Caco-2 (cell line): ENCODE data around the gene HDHD2. TPM values are rescaled to one million over a fixed set of nuclear protein-coding genes. Genes with fewer than 3 reads are reported as not detected.

ENCODE experiments used
- BruUV-seq: library from RNA; stranded (reverse); fragments of 400-500 nt; replicated peaks from 2 replicates; lab custom pipeline; 2021; lab: Mats Ljungman, UMichigan
- CTCF ChIA-PET: fragments of 300-600 bp; sonication (Branson Sonifier 250); formaldehyde crosslinking; loops from one replicate; lab custom pipeline; 2022; ENCODE audit warnings: antibody characterized with exemption; lab: Charles Lee
- POLR2A ChIA-PET: fragments of 300-600 bp; sonication (Branson Sonifier 250); formaldehyde crosslinking; loops from one replicate; lab custom pipeline; 2022; ENCODE audit warnings: antibody characterized with exemption; lab: Charles Lee
- DNase-seq, 2 experiments: peaks; one replicate each; pipeline versions ENCODE4 v3.0.0 to v3.0.0-alpha.2; 2020 to 2022
- H3K27me3 ChIP-seq: replicated peaks from 2 replicates; pipeline ENCODE4 v1.6.0; 2011; ENCODE audit warnings: low read length; ENCODE audit not compliant: control insufficient read depth, insufficient read depth
- H3K36me3 ChIP-seq: 2 replicates; pipeline ENCODE4 v1.5.1; 2011; ENCODE audit warnings: low read length; ENCODE audit not compliant: control insufficient read depth, insufficient read depth
- H3K4me1 ChIP-seq: fragments of 250-450 bp; sonication (Bioruptor Pico); 2 replicates; pipeline ENCODE4 v1.5.1; 2020; ENCODE audit warnings: mild to moderate bottlenecking
- H3K4me3 ChIP-seq: 2 replicates; pipeline ENCODE4 v1.5.1; 2011; ENCODE audit warnings: low read depth, mild to moderate bottlenecking, control low read depth, low read length
- H3K9me3 ChIP-seq: fragments of 250-450 bp; sonication (Bioruptor Pico); 2 replicates; pipeline ENCODE4 v1.5.1; 2020; ENCODE audit warnings: mild to moderate bottlenecking, moderate library complexity
- H3K27ac Mint-ChIP-seq: one replicate; pipeline ENCODE4 v1.8.0; 2022; ENCODE audit warnings: mixed read lengths; ENCODE audit not compliant: unreplicated experiment
- H3K27me3 Mint-ChIP-seq: one replicate; pipeline ENCODE4 v1.8.0; 2022; ENCODE audit warnings: mixed read lengths; ENCODE audit not compliant: insufficient read depth, unreplicated experiment
- H3K36me3 Mint-ChIP-seq: one replicate; pipeline ENCODE4 v1.8.0; 2022; ENCODE audit warnings: mild to moderate bottlenecking, mixed read lengths; ENCODE audit not compliant: insufficient read depth, unreplicated experiment
- H3K4me1 Mint-ChIP-seq: one replicate; pipeline ENCODE4 v1.8.0; 2022; ENCODE audit warnings: low read depth, mixed read lengths; ENCODE audit not compliant: unreplicated experiment
- H3K4me3 Mint-ChIP-seq: one replicate; pipeline ENCODE4 v1.8.0; 2022; ENCODE audit warnings: mild to moderate bottlenecking, moderate library complexity, mixed read lengths; ENCODE audit not compliant: unreplicated experiment
- H3K9me3 Mint-ChIP-seq: one replicate; pipeline ENCODE4 v1.8.0; 2022; ENCODE audit warnings: mixed read lengths; ENCODE audit not compliant: unreplicated experiment
- intact Hi-C: fragments of 100-400 bp; cut with micrococcal nuclease; formaldehyde crosslinking; loops from one replicate; pipeline ENCODE4 v1.10.0; 2022; ENCODE audit not compliant: unreplicated experiment
- total RNA-seq: library from RNA; stranded (reverse); gene quantifications from 2 replicates; pipeline ENCODE4 v1.2.3, GENCODE V29; 2022
- TF ChIP-seq, protein P1 (sequence below), 2 experiments: fragments of 200-600 bp in 1 of 2; IDR thresholded peaks; 1 replicate in 1 of 2; 2 replicates in 1 of 2; pipeline versions ENCODE4 v1.5.1 to v1.8.0; 2011 to 2022; ENCODE audit warnings: antibody characterized with exemption in 1 of 2, control low read depth in 1 of 2, inconsistent platforms in 1 of 2, low read depth in 1 of 2, low read length in 1 of 2, mild to moderate bottlenecking in 1 of 2, moderate library complexity in 1 of 2; ENCODE audit not compliant: insufficient read depth in 1 of 2, severe bottlenecking in 1 of 2, unreplicated experiment in 1 of 2

Gene HDHD2
- total RNA-seq, 1 experiment from 2014 or later: 14.7 TPM

DNA sequence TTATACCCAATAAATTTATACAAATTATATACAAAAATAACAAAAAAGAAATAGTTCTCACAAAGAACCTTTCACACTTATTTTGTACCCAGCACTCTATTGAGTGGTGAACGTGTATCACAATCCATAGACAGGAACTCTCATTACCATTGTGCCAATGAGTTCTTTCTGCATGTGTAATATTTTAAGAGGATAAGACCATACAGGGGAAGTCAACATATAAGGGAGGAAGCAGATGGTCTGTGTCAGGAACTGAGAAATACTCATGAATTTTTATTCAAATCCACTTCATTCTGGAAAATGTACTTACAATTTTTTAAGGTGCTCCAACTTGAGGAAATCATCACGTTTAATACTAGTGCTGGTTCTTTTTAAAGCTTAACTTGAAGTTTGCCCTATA is 87.8 kb downstream of the HDHD2 start:
- H3K4me1 Mint-ChIP-seq: no peaks in the 10 kb centered on the region
- peaks cover 5% of the 10 kb centered on the region for H3K27me3 Mint-ChIP-seq
- intact Hi-C loops: no loop called here
- H3K4me3 Mint-ChIP-seq: no peak overlapping the region
- ChIA-PET CTCF (no interaction called here), POLR2A (no interaction called here)
- H3K9me3 ChIP-seq: no peaks in the 10 kb centered on the region
- H3K27ac Mint-ChIP-seq: no peak overlapping the region
- TF ChIP-seq, protein P1, sequence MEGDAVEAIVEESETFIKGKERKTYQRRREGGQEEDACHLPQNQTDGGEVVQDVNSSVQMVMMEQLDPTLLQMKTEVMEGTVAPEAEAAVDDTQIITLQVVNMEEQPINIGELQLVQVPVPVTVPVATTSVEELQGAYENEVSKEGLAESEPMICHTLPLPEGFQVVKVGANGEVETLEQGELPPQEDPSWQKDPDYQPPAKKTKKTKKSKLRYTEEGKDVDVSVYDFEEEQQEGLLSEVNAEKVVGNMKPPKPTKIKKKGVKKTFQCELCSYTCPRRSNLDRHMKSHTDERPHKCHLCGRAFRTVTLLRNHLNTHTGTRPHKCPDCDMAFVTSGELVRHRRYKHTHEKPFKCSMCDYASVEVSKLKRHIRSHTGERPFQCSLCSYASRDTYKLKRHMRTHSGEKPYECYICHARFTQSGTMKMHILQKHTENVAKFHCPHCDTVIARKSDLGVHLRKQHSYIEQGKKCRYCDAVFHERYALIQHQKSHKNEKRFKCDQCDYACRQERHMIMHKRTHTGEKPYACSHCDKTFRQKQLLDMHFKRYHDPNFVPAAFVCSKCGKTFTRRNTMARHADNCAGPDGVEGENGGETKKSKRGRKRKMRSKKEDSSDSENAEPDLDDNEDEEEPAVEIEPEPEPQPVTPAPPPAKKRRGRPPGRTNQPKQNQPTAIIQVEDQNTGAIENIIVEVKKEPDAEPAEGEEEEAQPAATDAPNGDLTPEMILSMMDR (IDR thresholded peaks at IDR 0.05; ENCODE audit: insufficient read depth in 1 of 2, low read depth in 1 of 2, low read length in 1 of 2, severe bottlenecking in 1 of 2, unreplicated experiment in 1 of 2): no peak
- no peaks in the 10 kb centered on the region for H3K36me3 ChIP-seq
- no TSS peak for BruUV-seq
- no peak for DNase-seq
- no peaks in the 10 kb centered on the region for H3K27me3 ChIP-seq
- H3K4me3 ChIP-seq: no peak overlapping the region
- no peaks in the 10 kb centered on the region for H3K4me1 ChIP-seq
- H3K9me3 Mint-ChIP-seq: no peaks in the 10 kb centered on the region
- no peaks in the 10 kb centered on the region for H3K36me3 Mint-ChIP-seq

Other genes with a start within 250 kb of the HDHD2 start
- gene PIAS2, start 233.0 kb downstream of the HDHD2 start, total RNA-seq: 16.2 and 16.7 TPM in 2 replicates
- not detected in 2 replicates for gene KATNAL2, start 232.9 kb downstream of the HDHD2 start, total RNA-seq
- gene ELOA2, start 114.9 kb downstream of the HDHD2 start, total RNA-seq: not detected in 2 replicates
- gene IER3IP1, start 25.9 kb upstream of the HDHD2 start, total RNA-seq: 5.0 and 5.9 TPM in 2 replicates
- gene SKOR2, start 101.2 kb upstream of the HDHD2 start, total RNA-seq: not detected in 2 replicates